NCI-H128 (cell line): ENCODE data around the gene ZNF667.
A peak's percentile ranks its signal among the peaks of the same experiment; 100 is the strongest.

Source experiments
- DNase-seq: peaks from one replicate; lab custom pipeline; 2025; ENCODE audit not compliant: unreplicated experiment; lab: John Stamatoyannopoulos, UW

Gene ZNF667

GRCh38 chr19:56476651-56477428 lies at the start of gene ZNF667:
Gene ZNF667 (minus strand): TSS chr19:56477345. CDS start chr19:56462370, 14,975 bp downstream.
- no peak for DNase-seq

- no peak for DNase-seq
These were observed 48.2 kb upstream of the ZNF667 start for GRCh38 chr19:56525214-56525860.

GRCh38 chr19:56508290-56508778 lies 31.2 kb upstream of the ZNF667 start:
- DNase-seq = no peak

GRCh38 chr19:56507446-56508289 lies 30.5 kb upstream of the ZNF667 start, which contains the start of gene ZNF471:
Gene ZNF471 (plus strand): TSS chr19:56507855. CDS start chr19:56511572, 3,717 bp downstream.
- peak; percentile 95 for DNase-seq

- no peak for DNase-seq
These were observed 27.4 kb upstream of the ZNF667 start for GRCh38 chr19:56504581-56504980.

- DNase-seq = no peak
These were observed 14.3 kb upstream of the ZNF667 start for GRCh38 chr19:56491399-56491798.

- peak; percentile 81 for DNase-seq
These were observed 539 bp upstream of the ZNF667 start for GRCh38 chr19:56477429-56478338.

- DNase-seq = no peak
These were observed 1.1 kb downstream of the ZNF667 start for GRCh38 chr19:56476093-56476492.

- no peak for DNase-seq
These were observed 2.8 kb downstream of the ZNF667 start for GRCh38 chr19:56474308-56474707.

- no peak for DNase-seq
These were observed 35.8 kb downstream of the ZNF667 start for GRCh38 chr19:56441206-56441792.

- no peak for DNase-seq
These were observed 53.2 kb downstream of the ZNF667 start for GRCh38 chr19:56423985-56424353.

GRCh38 chr19:56423276-56423984 lies 53.7 kb downstream of the ZNF667 start:
- no peak for DNase-seq

- DNase-seq = no peak
These were observed 72.1 kb downstream of the ZNF667 start for GRCh38 chr19:56405062-56405461.

- no peak for DNase-seq
These were observed 72.5 kb downstream of the ZNF667 start for GRCh38 chr19:56404705-56405056.

GRCh38 chr19:56403764-56404704 lies 73.1 kb downstream of the ZNF667 start, which contains the start of gene ZNF583:
Gene ZNF583 (plus strand): TSS chr19:56404332. CDS start chr19:56407115, 2,783 bp downstream.
- peak; percentile 66 for DNase-seq

GRCh38 chr19:56403261-56403660 lies 73.9 kb downstream of the ZNF667 start:
- no peak for DNase-seq

GRCh38 chr19:56400485-56400884 lies 76.7 kb downstream of the ZNF667 start:
- DNase-seq = no peak

- no peak for DNase-seq
These were observed 78.3 kb downstream of the ZNF667 start for GRCh38 chr19:56398809-56399208.
